Ramos (cell line): Measurements from ENCODE around the gene TNS1.

Source experiments
- in situ Hi-C: fragments of 300-500 bp; cut with MboI; formaldehyde crosslinking; loops from one replicate; pipeline ENCODE4 v1.14.3; 2022; ENCODE audit warnings: low sequenced_read_pairs; ENCODE audit not compliant: unreplicated experiment

The TNS1 gene

GRCh38 chr2:217968023-217968422, 34.8 kb downstream of the TNS1 start:
- in situ Hi-C loops: no loop called here

- in situ Hi-C loops: no loop called here
Measured at GRCh38 chr2:217966423-217967070, 36.2 kb downstream of the TNS1 start.

GRCh38 chr2:217964275-217965161, 38.3 kb downstream of the TNS1 start:
- in situ Hi-C loops: no loop called here

- in situ Hi-C loops: no loop called here
Measured at GRCh38 chr2:217960351-217960750, 42.4 kb downstream of the TNS1 start.

- in situ Hi-C loops: no loop called here
Measured at GRCh38 chr2:217959723-217960122, 43.1 kb downstream of the TNS1 start.

- in situ Hi-C loops: no loop called here
Measured at GRCh38 chr2:217958884-217959225, 43.9 kb downstream of the TNS1 start.

- in situ Hi-C loops: no loop called here
Measured at GRCh38 chr2:217958206-217958883, 44.5 kb downstream of the TNS1 start.

- in situ Hi-C loops: no loop called here
Measured at GRCh38 chr2:217956586-217957457, 46.0 kb downstream of the TNS1 start.

- in situ Hi-C loops: no loop called here
Measured at GRCh38 chr2:217955881-217956493, 46.8 kb downstream of the TNS1 start.

- in situ Hi-C loops: no loop called here
Measured at GRCh38 chr2:217954971-217955740, 47.6 kb downstream of the TNS1 start.

GRCh38 chr2:217954469-217954868, 48.3 kb downstream of the TNS1 start:
- in situ Hi-C loops: no loop called here

- in situ Hi-C loops: no loop called here
Measured at GRCh38 chr2:217954051-217954450, 48.7 kb downstream of the TNS1 start.

GRCh38 chr2:217953531-217953932, 49.3 kb downstream of the TNS1 start:
- in situ Hi-C loops: no loop called here

GRCh38 chr2:217953011-217953481, 49.7 kb downstream of the TNS1 start:
- in situ Hi-C loops: no loop called here

- in situ Hi-C loops: no loop called here
Measured at GRCh38 chr2:217952409-217952808, 50.4 kb downstream of the TNS1 start.

- in situ Hi-C loops: no loop called here
Measured at GRCh38 chr2:217951521-217952247, 51.1 kb downstream of the TNS1 start.

- in situ Hi-C loops: no loop called here
Measured at GRCh38 chr2:217951091-217951490, 51.7 kb downstream of the TNS1 start.

GRCh38 chr2:217950401-217950871, 52.4 kb downstream of the TNS1 start:
- in situ Hi-C loops: no loop called here
